HL-60 (cell line): ENCODE measurements around the gene PARN.

Source experiments
- DNase-seq, 2 experiments: peaks; one replicate each; pipeline ENCODE4 v3.0.0-alpha.2; 2010 to 2020; ENCODE audit warnings: low read depth in 1 of 2, low spot score in 1 of 2
- H3K27ac ChIP-seq: fragments of 250-450 bp; sonication (Bioruptor Pico); replicated peaks from 2 replicates; pipeline ENCODE4 v1.5.1; 2020; ENCODE audit warnings: mild to moderate bottlenecking, moderate library complexity
- H3K27me3 ChIP-seq: fragments of 250-450 bp; sonication (Bioruptor Pico); 2 replicates; pipeline ENCODE4 v1.5.1; 2021; ENCODE audit warnings: mild to moderate bottlenecking, moderate library complexity; ENCODE audit not compliant: insufficient read depth, poor library complexity, severe bottlenecking
- H3K4me3 ChIP-seq: replicated peaks from 2 replicates; pipeline ENCODE4 v1.5.1; 2011; ENCODE audit warnings: mild to moderate bottlenecking, control low read depth, low read length; ENCODE audit not compliant: insufficient read depth
- GABPA ChIP-seq: IDR thresholded peaks from 2 replicates; pipeline ENCODE4 v1.6.1; 2012; ENCODE audit warnings: low read depth
- POLR2AphosphoS5 ChIP-seq: IDR thresholded peaks from 2 replicates; pipeline ENCODE4 v1.6.1; 2012; ENCODE audit warnings: low read depth
- REST ChIP-seq: IDR thresholded peaks from 2 replicates; pipeline ENCODE4 v1.6.1; 2012; ENCODE audit warnings: low read depth; ENCODE audit not compliant: insufficient replicate concordance
- SPI1 ChIP-seq: IDR thresholded peaks from 2 replicates; pipeline ENCODE4 v1.6.1; 2012; ENCODE audit warnings: low read depth, mild to moderate bottlenecking, borderline replicate concordance
- TF ChIP-seq, protein P1 (sequence below): IDR thresholded peaks from one replicate; pipeline ENCODE4 v1.5.1; 2011; ENCODE audit warnings: low read length, control low read depth, inconsistent platforms; ENCODE audit not compliant: insufficient read depth

PARN gene

DNA sequence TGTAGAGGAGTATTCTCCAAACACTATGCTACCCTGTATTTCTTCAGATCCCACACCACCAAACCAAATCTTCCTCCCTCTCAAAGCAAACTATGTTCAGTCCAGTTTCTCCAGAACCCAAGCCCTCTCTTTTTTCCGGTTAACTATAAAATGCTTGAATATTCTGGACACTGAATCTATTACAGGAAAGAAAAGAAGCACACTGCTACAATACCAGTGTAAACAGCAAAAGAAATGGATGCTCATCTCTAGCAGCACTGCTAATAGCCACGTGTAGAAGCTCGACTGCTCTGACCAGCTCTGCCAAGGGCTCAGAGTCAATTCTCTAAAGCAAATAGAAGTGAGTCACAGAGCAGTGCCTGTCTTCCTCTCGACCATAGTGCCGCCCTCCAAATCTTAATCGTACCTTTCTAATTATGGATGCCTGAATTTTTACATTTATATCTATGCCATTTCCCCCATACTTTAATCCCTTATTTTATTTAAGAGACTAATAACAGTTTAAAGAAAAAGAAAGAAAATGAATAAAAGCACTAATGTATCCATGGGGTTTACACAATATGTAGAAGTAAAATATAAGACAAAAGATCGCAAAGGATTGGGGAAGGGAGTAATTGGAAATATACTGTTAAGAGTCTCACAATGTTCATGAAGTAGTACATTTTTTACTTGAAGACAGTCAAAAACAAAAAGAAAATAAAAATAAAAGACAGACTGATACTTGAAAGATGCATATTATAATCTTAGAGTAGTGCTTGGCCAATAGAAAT lies 154.5 kb downstream of the PARN start:
- TF ChIP-seq SPI1 (no peak), GABPA (no peak), POLR2AphosphoS5 (no peak), REST (no peak)
- TF ChIP-seq, protein P1, sequence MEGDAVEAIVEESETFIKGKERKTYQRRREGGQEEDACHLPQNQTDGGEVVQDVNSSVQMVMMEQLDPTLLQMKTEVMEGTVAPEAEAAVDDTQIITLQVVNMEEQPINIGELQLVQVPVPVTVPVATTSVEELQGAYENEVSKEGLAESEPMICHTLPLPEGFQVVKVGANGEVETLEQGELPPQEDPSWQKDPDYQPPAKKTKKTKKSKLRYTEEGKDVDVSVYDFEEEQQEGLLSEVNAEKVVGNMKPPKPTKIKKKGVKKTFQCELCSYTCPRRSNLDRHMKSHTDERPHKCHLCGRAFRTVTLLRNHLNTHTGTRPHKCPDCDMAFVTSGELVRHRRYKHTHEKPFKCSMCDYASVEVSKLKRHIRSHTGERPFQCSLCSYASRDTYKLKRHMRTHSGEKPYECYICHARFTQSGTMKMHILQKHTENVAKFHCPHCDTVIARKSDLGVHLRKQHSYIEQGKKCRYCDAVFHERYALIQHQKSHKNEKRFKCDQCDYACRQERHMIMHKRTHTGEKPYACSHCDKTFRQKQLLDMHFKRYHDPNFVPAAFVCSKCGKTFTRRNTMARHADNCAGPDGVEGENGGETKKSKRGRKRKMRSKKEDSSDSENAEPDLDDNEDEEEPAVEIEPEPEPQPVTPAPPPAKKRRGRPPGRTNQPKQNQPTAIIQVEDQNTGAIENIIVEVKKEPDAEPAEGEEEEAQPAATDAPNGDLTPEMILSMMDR = no peak
- DNase-seq = no peak
- H3K4me3 ChIP-seq = no peak overlapping the region
- no peak overlapping the region for H3K27ac ChIP-seq
- no peaks in the 10 kb centered on the region for H3K27me3 ChIP-seq

DNA sequence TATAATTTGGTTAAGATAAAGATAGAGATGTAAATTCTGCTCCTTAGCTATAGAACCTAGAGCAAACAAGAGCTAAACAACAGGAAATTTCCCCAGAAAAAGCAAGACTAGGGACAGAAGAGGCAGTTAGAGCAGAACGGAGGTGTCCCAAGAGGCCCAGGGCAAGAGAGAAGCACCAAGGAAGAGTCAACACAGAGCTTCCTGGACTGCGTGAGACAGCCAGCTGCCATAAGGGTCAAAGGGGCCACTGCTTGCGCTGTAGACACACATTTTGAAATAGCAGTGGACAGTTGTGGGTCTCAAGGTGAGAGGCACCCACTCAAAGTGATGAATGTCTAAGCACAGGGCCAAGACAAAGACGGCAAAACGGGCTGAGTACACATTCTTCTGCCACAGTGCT lies 156.6 kb downstream of the PARN start:
- no peak for TF ChIP-seq REST
- TF ChIP-seq, protein P1 = no peak
- H3K4me3 ChIP-seq = no peak overlapping the region
- DNase-seq = no peak
- no peak overlapping the region for H3K27ac ChIP-seq
- no peaks in the 10 kb centered on the region for H3K27me3 ChIP-seq

- no peaks in the 10 kb centered on the region for H3K27me3 ChIP-seq
- no peak overlapping the region for H3K4me3 ChIP-seq
- H3K27ac ChIP-seq = no peak overlapping the region
- no peak for DNase-seq
- TF ChIP-seq POLR2AphosphoS5 (no peak), SPI1 (no peak), GABPA (no peak), REST (no peak)
- TF ChIP-seq, protein P1 = no peak
Observed at GRCh38 chr16:14472357-14472756, 157.7 kb downstream of the PARN start.
